Central memory CD8-positive, alpha-beta T cell (primary cell): ENCODE results near the gene LIF.

Experiments used
- ATAC-seq: fragments of 150-1000 bp; cut with Tn5 transposase; replicated peaks from 2 replicates; pipeline ENCODE4 v1.10.0; 2022; ENCODE audit warnings: mild to moderate bottlenecking, moderate FRiP score, moderate number of reproducible peaks; ENCODE audit not compliant: poor library complexity, severe bottlenecking; ENCODE audit errors: extremely low read depth
- DNase-seq, 2 donors: peaks; one replicate each; pipeline ENCODE4 v3.0.0; 2021; ENCODE audit warnings: low spot score in 2 of 2
- H3K27ac Mint-ChIP-seq: one replicate; pipeline ENCODE4 v1.8.0; 2022; ENCODE audit warnings: low read depth, mild to moderate bottlenecking, moderate library complexity, mixed read lengths
- H3K27me3 Mint-ChIP-seq: one replicate; pipeline ENCODE4 v1.8.0; 2022; ENCODE audit warnings: mixed read lengths
- H3K36me3 Mint-ChIP-seq: one replicate; pipeline ENCODE4 v1.8.0; 2022; ENCODE audit warnings: mild to moderate bottlenecking, moderate library complexity, mixed read lengths; ENCODE audit not compliant: insufficient read depth
- H3K4me1 Mint-ChIP-seq: one replicate; pipeline ENCODE4 v1.8.0; 2022; ENCODE audit warnings: mixed read lengths
- H3K4me3 Mint-ChIP-seq: one replicate; pipeline ENCODE4 v1.8.0; 2022; ENCODE audit warnings: mild to moderate bottlenecking, moderate library complexity, mixed read lengths
- H3K9me3 Mint-ChIP-seq: one replicate; pipeline ENCODE4 v1.8.0; 2022; ENCODE audit warnings: mixed read lengths

LIF gene

GRCh38 chr22:30233582-30233981 is 13.0 kb downstream of the LIF start:
- H3K36me3 Mint-ChIP-seq = no peaks in the 10 kb centered on the region
- no peak for DNase-seq
- H3K27me3 Mint-ChIP-seq = no peaks in the 10 kb centered on the region
- no peak overlapping the region for H3K4me3 Mint-ChIP-seq
- no peaks in the 10 kb centered on the region for H3K9me3 Mint-ChIP-seq
- no peak for ATAC-seq
- no peak overlapping the region for H3K27ac Mint-ChIP-seq
- no peaks in the 10 kb centered on the region for H3K4me1 Mint-ChIP-seq

- Mint-ChIP-seq H3K36me3 (no peaks in the 10 kb centered on the region), H3K27ac (no peak overlapping the region), H3K27me3 (no peaks in the 10 kb centered on the region), H3K9me3 (no peaks in the 10 kb centered on the region), H3K4me1 (no peaks in the 10 kb centered on the region), H3K4me3 (no peak overlapping the region)
- ATAC-seq (no peak), DNase-seq (no peak)
These were observed 13.8 kb downstream of the LIF start for GRCh38 chr22:30232716-30233218.

GRCh38 chr22:30230787-30231461 is 15.6 kb downstream of the LIF start:
- ATAC-seq (no peak), DNase-seq (no peak)
- H3K4me1 Mint-ChIP-seq = peaks cover 9% of the 10 kb centered on the region
- no peak overlapping the region for H3K27ac Mint-ChIP-seq
- no peaks in the 10 kb centered on the region for H3K36me3 Mint-ChIP-seq
- H3K9me3 Mint-ChIP-seq = no peaks in the 10 kb centered on the region
- H3K4me3 Mint-ChIP-seq = no peak overlapping the region
- no peaks in the 10 kb centered on the region for H3K27me3 Mint-ChIP-seq

- no peak for ATAC-seq
- no peak overlapping the region for H3K4me3 Mint-ChIP-seq
- no peak for DNase-seq
- no peaks in the 10 kb centered on the region for H3K27me3 Mint-ChIP-seq
- H3K4me1 Mint-ChIP-seq = peaks cover 15% of the 10 kb centered on the region
- H3K36me3 Mint-ChIP-seq = no peaks in the 10 kb centered on the region
- H3K9me3 Mint-ChIP-seq = no peaks in the 10 kb centered on the region
- no peak overlapping the region for H3K27ac Mint-ChIP-seq
These were observed 16.2 kb downstream of the LIF start for GRCh38 chr22:30230330-30230729.

GRCh38 chr22:30228509-30229359 is 17.8 kb downstream of the LIF start:
- H3K4me3 Mint-ChIP-seq = no peak overlapping the region
- no peaks in the 10 kb centered on the region for H3K27me3 Mint-ChIP-seq
- H3K36me3 Mint-ChIP-seq = no peaks in the 10 kb centered on the region
- H3K27ac Mint-ChIP-seq = no peak overlapping the region
- no peak for ATAC-seq
- H3K9me3 Mint-ChIP-seq = no peaks in the 10 kb centered on the region
- DNase-seq = no peak
- H3K4me1 Mint-ChIP-seq = peaks cover 22% of the 10 kb centered on the region

GRCh38 chr22:30227438-30228228 is 18.9 kb downstream of the LIF start:
- Mint-ChIP-seq H3K4me1 (peaks cover 32% of the 10 kb centered on the region), H3K9me3 (no peaks in the 10 kb centered on the region), H3K4me3 (no peak overlapping the region), H3K27me3 (no peaks in the 10 kb centered on the region), H3K27ac (no peak overlapping the region), H3K36me3 (no peaks in the 10 kb centered on the region)
- no peak for ATAC-seq
- no peak for DNase-seq

GRCh38 chr22:30226192-30226832 is 20.2 kb downstream of the LIF start:
- Mint-ChIP-seq H3K27ac (no peak overlapping the region), H3K9me3 (no peaks in the 10 kb centered on the region), H3K36me3 (no peaks in the 10 kb centered on the region), H3K27me3 (no peaks in the 10 kb centered on the region), H3K4me1 (peaks cover 43% of the 10 kb centered on the region), H3K4me3 (no peak overlapping the region)
- DNase-seq = no peak
- no peak for ATAC-seq

- Mint-ChIP-seq H3K4me3 (no peak overlapping the region), H3K27ac (no peak overlapping the region), H3K9me3 (no peaks in the 10 kb centered on the region), H3K27me3 (no peaks in the 10 kb centered on the region), H3K36me3 (no peaks in the 10 kb centered on the region), H3K4me1 (peaks cover 52% of the 10 kb centered on the region)
- DNase-seq = no peak
- no peak for ATAC-seq
These were observed 21.2 kb downstream of the LIF start for GRCh38 chr22:30225220-30225927.

GRCh38 chr22:30224161-30224857 is 22.2 kb downstream of the LIF start:
- no peaks in the 10 kb centered on the region for H3K36me3 Mint-ChIP-seq
- H3K4me3 Mint-ChIP-seq = no peak overlapping the region

GRCh38 chr22:30223303-30223702 is 23.3 kb downstream of the LIF start:
- ATAC-seq (no peak), DNase-seq (no peak)
- no peaks in the 10 kb centered on the region for H3K27me3 Mint-ChIP-seq
- peaks cover 64% of the 10 kb centered on the region for H3K4me1 Mint-ChIP-seq
- H3K27ac Mint-ChIP-seq = no peak overlapping the region
- peak overlapping the region; percentile 2 for H3K4me3 Mint-ChIP-seq
- H3K9me3 Mint-ChIP-seq = no peaks in the 10 kb centered on the region
- no peaks in the 10 kb centered on the region for H3K36me3 Mint-ChIP-seq

More at GRCh38 chr22:30224161-30224857, 22.2 kb downstream of the LIF start:
- peaks cover 63% of the 10 kb centered on the region for H3K4me1 Mint-ChIP-seq
- ATAC-seq (no peak), DNase-seq (no peak)
- H3K27me3 Mint-ChIP-seq = no peaks in the 10 kb centered on the region
- H3K9me3 Mint-ChIP-seq = no peaks in the 10 kb centered on the region
- peak overlapping the region; percentile 39 for H3K27ac Mint-ChIP-seq

- Mint-ChIP-seq H3K36me3 (no peaks in the 10 kb centered on the region), H3K27ac (no peak overlapping the region), H3K4me1 (peaks cover 64% of the 10 kb centered on the region), H3K9me3 (no peaks in the 10 kb centered on the region), H3K27me3 (no peaks in the 10 kb centered on the region), H3K4me3 (no peak overlapping the region)
- ATAC-seq (no peak), DNase-seq (no peak)
These were observed 24.2 kb downstream of the LIF start for GRCh38 chr22:30222321-30222720.
